Skeletal muscle cell (primary cell): Measurements from ENCODE around the gene MKNK2.
"Not testable (repeated sequence)": the region's sequence is repeated elsewhere in the genome, so short reads cannot be mapped to it uniquely, and the experiment has no call there.

Experiments used
- DNase-seq: peaks from one replicate; pipeline ENCODE4 v3.0.0-alpha.2; 2010; ENCODE audit warnings: low read depth
- H3K4me3 ChIP-seq: 2 replicates; pipeline ENCODE4 v1.5.1; 2011; ENCODE audit warnings: low read depth, mild to moderate bottlenecking, control low read depth, low read length, moderate library complexity

MKNK2 gene

GRCh38 chr19:2035590-2035991, 15.5 kb downstream of the MKNK2 start:
- DNase-seq: no peak
- no peak overlapping the region for H3K4me3 ChIP-seq

GRCh38 chr19:2034729-2035589, 16.1 kb downstream of the MKNK2 start:
- no peak for DNase-seq
- no peak overlapping the region for H3K4me3 ChIP-seq

GRCh38 chr19:2034253-2034652, 16.8 kb downstream of the MKNK2 start:
- DNase-seq, H3K4me3 ChIP-seq: not testable (repeated sequence)

- DNase-seq: no peak
- no peak overlapping the region for H3K4me3 ChIP-seq
Measured at GRCh38 chr19:2033825-2034159, 17.3 kb downstream of the MKNK2 start.

- no peak for DNase-seq
- H3K4me3 ChIP-seq: no peak overlapping the region
Measured at GRCh38 chr19:2033115-2033824, 17.8 kb downstream of the MKNK2 start.

- no peak overlapping the region for H3K4me3 ChIP-seq
- peak; percentile 67 for DNase-seq
Measured at GRCh38 chr19:2032296-2032941, 18.6 kb downstream of the MKNK2 start.

GRCh38 chr19:2027361-2027760, 23.7 kb downstream of the MKNK2 start:
- peak; percentile 68 for DNase-seq
- no peak overlapping the region for H3K4me3 ChIP-seq

GRCh38 chr19:2026770-2027169, 24.3 kb downstream of the MKNK2 start:
- DNase-seq: no peak
- H3K4me3 ChIP-seq: no peak overlapping the region

GRCh38 chr19:2022289-2022688, 28.8 kb downstream of the MKNK2 start:
- DNase-seq: no peak
- no peak overlapping the region for H3K4me3 ChIP-seq

- DNase-seq: no peak
- no peak overlapping the region for H3K4me3 ChIP-seq
Measured at GRCh38 chr19:2021453-2022140, 29.4 kb downstream of the MKNK2 start.

GRCh38 chr19:2018752-2019151, 32.3 kb downstream of the MKNK2 start:
- no peak for DNase-seq
- H3K4me3 ChIP-seq: no peak overlapping the region

GRCh38 chr19:2016041-2016807, 34.8 kb downstream of the MKNK2 start:
- peak overlapping the region; percentile 36 for H3K4me3 ChIP-seq
- DNase-seq: peak; percentile 74

- peak within 1 kb of the TSS; percentile 69 for H3K4me3 ChIP-seq
- peak; percentile 72 for DNase-seq
Measured at GRCh38 chr19:2015608-2015950, 35.5 kb downstream of the MKNK2 start, which contains the start of gene BTBD2. TSS of gene BTBD2 (minus strand) at chr19:2015714. CDS start at chr19:2015703, 11 bp downstream.

- DNase-seq: no peak
- peak overlapping the region; percentile 69 for H3K4me3 ChIP-seq
Measured at GRCh38 chr19:2014731-2015607, 36.1 kb downstream of the MKNK2 start.

- peak overlapping the region; percentile 69 for H3K4me3 ChIP-seq
- no peak for DNase-seq
Measured at GRCh38 chr19:2014131-2014571, 36.9 kb downstream of the MKNK2 start.

GRCh38 chr19:2013683-2013961, 37.4 kb downstream of the MKNK2 start:
- no peak overlapping the region for H3K4me3 ChIP-seq
- no peak for DNase-seq

GRCh38 chr19:2012941-2013682, 37.9 kb downstream of the MKNK2 start:
- no peak for DNase-seq
- H3K4me3 ChIP-seq: no peak overlapping the region

- DNase-seq: no peak
- H3K4me3 ChIP-seq: no peak overlapping the region
Measured at GRCh38 chr19:2011169-2011568, 39.9 kb downstream of the MKNK2 start.
